ENCODE data around the gene SOX6.

SOX6 gene

DNA sequence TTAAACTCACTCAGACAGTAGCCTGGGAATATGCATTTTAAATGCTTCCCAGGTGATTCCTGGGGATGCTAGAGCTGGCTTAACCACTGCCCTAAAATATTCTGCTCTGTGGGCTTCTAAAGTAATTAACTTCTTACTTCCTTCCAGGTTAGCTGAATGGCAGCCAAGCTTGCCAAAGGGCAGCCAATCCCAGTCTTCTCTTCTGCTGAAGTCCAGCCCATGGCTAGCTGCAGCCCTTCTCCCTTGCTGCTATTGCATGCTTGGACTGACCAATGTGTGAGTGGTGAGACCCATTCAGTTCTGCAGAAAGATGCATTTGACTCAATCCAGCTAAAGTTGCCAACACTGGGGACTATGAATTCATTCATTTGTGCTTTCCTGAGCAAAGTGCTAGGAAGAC is 411.9 kb downstream of the SOX6 start:
- Histone ChIP-seq H3K79me2 (ENCODE audit: insufficient read depth, low read length) (no peaks in the 10 kb centered on the region), H4K20me1 (ENCODE audit: insufficient read depth, low read length) (no peaks in the 10 kb centered on the region), H3K4me1 (ENCODE audit: insufficient read depth, low read length, severe bottlenecking) (no peaks in the 10 kb centered on the region), H3F3A (ENCODE audit: insufficient read depth, low read length) (no peaks in the 10 kb centered on the region), H3K4me2 (ENCODE audit: low read length) (no peak overlapping the region), H3K4me3 (ENCODE audit: low read depth, low read length, poor library complexity, severe bottlenecking) (no peak overlapping the region), H3K9me3 (ENCODE audit: low read length) (no peaks in the 10 kb centered on the region), H2AFZ (ENCODE audit: low read length) (no peak overlapping the region), H3K36me3 (ENCODE audit: insufficient read depth, low read length) (no peaks in the 10 kb centered on the region), H3K27ac (ENCODE audit: low read depth, low read length, poor library complexity, severe bottlenecking) (no peak overlapping the region), H3K27me3 (ENCODE audit: insufficient read depth, low read length) (no peaks in the 10 kb centered on the region), H3K9me2 (ENCODE audit: low read depth, low read length) (no peaks in the 10 kb centered on the region), H3K9ac (ENCODE audit: low read length) (no peak overlapping the region)
- TF ChIP-seq EZH2 (IDR thresholded peaks at IDR 0.05; ENCODE audit: borderline replicate concordance, low read length), result no peak
- TF ChIP-seq, protein P1, sequence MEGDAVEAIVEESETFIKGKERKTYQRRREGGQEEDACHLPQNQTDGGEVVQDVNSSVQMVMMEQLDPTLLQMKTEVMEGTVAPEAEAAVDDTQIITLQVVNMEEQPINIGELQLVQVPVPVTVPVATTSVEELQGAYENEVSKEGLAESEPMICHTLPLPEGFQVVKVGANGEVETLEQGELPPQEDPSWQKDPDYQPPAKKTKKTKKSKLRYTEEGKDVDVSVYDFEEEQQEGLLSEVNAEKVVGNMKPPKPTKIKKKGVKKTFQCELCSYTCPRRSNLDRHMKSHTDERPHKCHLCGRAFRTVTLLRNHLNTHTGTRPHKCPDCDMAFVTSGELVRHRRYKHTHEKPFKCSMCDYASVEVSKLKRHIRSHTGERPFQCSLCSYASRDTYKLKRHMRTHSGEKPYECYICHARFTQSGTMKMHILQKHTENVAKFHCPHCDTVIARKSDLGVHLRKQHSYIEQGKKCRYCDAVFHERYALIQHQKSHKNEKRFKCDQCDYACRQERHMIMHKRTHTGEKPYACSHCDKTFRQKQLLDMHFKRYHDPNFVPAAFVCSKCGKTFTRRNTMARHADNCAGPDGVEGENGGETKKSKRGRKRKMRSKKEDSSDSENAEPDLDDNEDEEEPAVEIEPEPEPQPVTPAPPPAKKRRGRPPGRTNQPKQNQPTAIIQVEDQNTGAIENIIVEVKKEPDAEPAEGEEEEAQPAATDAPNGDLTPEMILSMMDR (IDR thresholded peaks at IDR 0.05; ENCODE audit: low read length), result no peak

DNA sequence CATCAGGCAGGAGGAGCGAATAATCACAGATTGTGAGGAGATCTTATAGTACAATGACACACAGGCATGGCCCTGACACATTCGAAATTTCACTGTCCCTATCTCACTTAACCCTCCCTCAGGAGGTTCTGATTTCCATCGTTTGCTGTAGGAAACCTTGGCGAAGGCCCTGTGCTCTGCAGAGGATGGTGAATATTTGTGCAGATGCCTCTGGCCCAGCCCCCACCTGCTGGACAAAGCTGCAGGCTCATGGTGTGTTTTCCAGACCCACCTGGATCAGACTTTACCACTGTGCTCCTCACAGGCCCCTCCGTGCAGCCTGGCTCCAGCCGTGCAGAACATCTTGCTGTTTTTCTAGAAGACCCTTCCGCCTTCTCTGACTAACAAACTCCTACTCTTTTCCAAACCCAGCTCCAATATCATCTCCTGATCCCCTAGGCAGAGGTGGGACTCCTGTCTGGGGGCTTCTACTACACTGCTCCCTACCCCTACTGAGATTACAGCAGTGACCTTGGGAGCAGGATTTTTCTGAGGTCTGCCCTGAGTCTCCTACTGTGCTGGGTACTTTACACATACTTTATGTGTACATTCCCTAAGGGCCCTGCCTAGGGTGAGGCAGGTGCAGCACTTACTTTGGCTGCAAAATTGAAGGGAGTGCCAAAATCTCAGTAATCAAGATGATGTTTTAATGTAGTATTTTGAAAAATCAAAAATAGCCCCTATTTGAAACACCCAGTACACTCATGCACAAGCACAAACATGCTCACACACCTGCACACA is 412.7 kb downstream of the SOX6 start:
- H2AFZ ChIP-seq (ENCODE audit: low read length), result no peak overlapping the region
- no peak overlapping the region for H3K4me2 ChIP-seq (ENCODE audit: low read length)
- no peaks in the 10 kb centered on the region for H3K9me3 ChIP-seq (ENCODE audit: low read length)
- no peaks in the 10 kb centered on the region for H3K4me1 ChIP-seq (ENCODE audit: insufficient read depth, low read length, severe bottlenecking)
- H3K79me2 ChIP-seq (ENCODE audit: insufficient read depth, low read length), result no peaks in the 10 kb centered on the region
- no peak overlapping the region for H3K9ac ChIP-seq (ENCODE audit: low read length)
- no peaks in the 10 kb centered on the region for H3K27me3 ChIP-seq (ENCODE audit: insufficient read depth, low read length)
- TF ChIP-seq, protein P1 (IDR thresholded peaks at IDR 0.05; ENCODE audit: low read length), result no peak
- TF ChIP-seq EZH2 (IDR thresholded peaks at IDR 0.05; ENCODE audit: borderline replicate concordance, low read length), result no peak
- no peak overlapping the region for H3K4me3 ChIP-seq (ENCODE audit: low read depth, low read length, poor library complexity, severe bottlenecking)
- no peaks in the 10 kb centered on the region for H3K36me3 ChIP-seq (ENCODE audit: insufficient read depth, low read length)
- H3K27ac ChIP-seq (ENCODE audit: low read depth, low read length, poor library complexity, severe bottlenecking), result no peak overlapping the region
- H3K9me2 ChIP-seq (ENCODE audit: low read depth, low read length), result no peaks in the 10 kb centered on the region
- H4K20me1 ChIP-seq (ENCODE audit: insufficient read depth, low read length), result no peaks in the 10 kb centered on the region
- no peaks in the 10 kb centered on the region for H3F3A ChIP-seq (ENCODE audit: insufficient read depth, low read length)

DNA sequence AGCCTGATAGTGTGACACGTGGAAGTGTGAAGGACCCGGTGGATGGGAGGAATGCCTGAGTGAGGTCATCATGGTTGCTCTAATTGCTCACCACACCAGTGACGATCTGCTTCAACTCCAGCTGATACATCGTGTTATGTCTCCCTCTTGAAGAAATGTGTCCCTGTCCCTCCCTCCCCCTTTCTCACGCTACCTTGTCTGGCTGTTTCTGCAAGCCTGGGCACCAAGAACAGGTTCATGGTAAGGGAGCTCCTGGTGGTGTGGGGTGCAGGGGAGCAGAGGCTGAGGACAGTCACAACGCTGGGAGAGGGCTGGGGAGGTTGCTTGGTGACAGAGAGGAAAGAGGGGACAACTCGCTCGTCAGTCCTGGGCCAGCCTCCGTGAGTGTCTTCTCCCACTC is 413.4 kb downstream of the SOX6 start:
- no peak overlapping the region for H3K4me2 ChIP-seq (ENCODE audit: low read length)
- H3K27me3 ChIP-seq (ENCODE audit: insufficient read depth, low read length), result no peaks in the 10 kb centered on the region
- no peaks in the 10 kb centered on the region for H4K20me1 ChIP-seq (ENCODE audit: insufficient read depth, low read length)
- H3K9ac ChIP-seq (ENCODE audit: low read length), result no peak overlapping the region
- TF ChIP-seq, protein P1 (IDR thresholded peaks at IDR 0.05; ENCODE audit: low read length), result no peak
- TF ChIP-seq EZH2 (IDR thresholded peaks at IDR 0.05; ENCODE audit: borderline replicate concordance, low read length), result no peak
- H3K4me3 ChIP-seq (ENCODE audit: low read depth, low read length, poor library complexity, severe bottlenecking), result no peak overlapping the region
- no peaks in the 10 kb centered on the region for H3F3A ChIP-seq (ENCODE audit: insufficient read depth, low read length)
- H3K9me3 ChIP-seq (ENCODE audit: low read length), result no peaks in the 10 kb centered on the region
- H3K27ac ChIP-seq (ENCODE audit: low read depth, low read length, poor library complexity, severe bottlenecking), result no peak overlapping the region
- no peaks in the 10 kb centered on the region for H3K9me2 ChIP-seq (ENCODE audit: low read depth, low read length)
- H3K4me1 ChIP-seq (ENCODE audit: insufficient read depth, low read length, severe bottlenecking), result no peaks in the 10 kb centered on the region
- H3K36me3 ChIP-seq (ENCODE audit: insufficient read depth, low read length), result no peaks in the 10 kb centered on the region
- H2AFZ ChIP-seq (ENCODE audit: low read length), result no peak overlapping the region
- H3K79me2 ChIP-seq (ENCODE audit: insufficient read depth, low read length), result no peaks in the 10 kb centered on the region
